HG02973 (cell line): ENCODE results near the gene NUDT3.

Experiments
- ATAC-seq: cut with Tn5 transposase; IDR thresholded peaks from one replicate; pipeline ENCODE4 v1.9.1; 2021; ENCODE audit warnings: moderate library complexity; ENCODE audit not compliant: unreplicated experiment

The NUDT3 gene

DNA sequence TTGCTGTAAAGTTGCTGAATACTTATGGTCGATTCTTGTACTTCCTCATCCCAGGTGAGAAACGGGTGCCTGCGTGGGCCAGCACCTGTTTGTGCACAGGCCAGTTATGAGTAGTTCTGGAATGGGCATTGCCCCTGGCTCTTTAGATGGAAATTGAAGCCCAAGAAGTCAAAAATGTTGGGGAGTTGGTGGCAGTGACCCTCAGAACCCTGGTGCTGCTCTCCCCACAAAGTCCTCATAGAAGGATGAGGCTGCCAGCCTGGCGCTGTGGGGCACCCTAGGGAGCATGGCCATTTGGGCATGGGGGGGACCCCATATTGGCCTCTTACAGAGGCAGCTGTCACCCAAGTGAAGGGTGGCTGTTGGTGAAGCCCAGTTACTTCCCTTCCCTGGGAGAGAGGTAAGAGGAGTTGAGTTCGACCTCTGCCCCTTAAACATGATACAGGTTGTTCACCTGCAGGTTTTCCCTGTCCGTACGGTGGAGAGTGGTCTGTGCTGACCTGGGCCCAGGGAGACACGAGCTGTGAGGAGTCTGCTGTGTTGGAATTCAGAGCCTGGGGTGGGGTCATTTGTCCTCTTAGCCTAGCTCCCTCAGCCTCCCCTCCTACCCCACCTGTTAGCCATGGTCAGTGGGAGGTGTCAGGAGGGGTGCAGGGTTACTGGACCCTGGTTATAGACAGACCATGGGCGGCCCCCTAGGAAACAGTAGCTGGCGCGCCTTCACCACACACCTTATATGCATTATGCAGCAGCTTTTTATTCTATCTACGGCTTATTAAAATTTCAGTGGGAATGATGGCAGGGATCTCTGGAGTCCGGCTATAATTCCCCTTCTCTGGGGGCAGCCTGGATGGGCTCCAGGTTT lies 150.9 kb downstream of the NUDT3 start:
- ATAC-seq, result no peak

DNA sequence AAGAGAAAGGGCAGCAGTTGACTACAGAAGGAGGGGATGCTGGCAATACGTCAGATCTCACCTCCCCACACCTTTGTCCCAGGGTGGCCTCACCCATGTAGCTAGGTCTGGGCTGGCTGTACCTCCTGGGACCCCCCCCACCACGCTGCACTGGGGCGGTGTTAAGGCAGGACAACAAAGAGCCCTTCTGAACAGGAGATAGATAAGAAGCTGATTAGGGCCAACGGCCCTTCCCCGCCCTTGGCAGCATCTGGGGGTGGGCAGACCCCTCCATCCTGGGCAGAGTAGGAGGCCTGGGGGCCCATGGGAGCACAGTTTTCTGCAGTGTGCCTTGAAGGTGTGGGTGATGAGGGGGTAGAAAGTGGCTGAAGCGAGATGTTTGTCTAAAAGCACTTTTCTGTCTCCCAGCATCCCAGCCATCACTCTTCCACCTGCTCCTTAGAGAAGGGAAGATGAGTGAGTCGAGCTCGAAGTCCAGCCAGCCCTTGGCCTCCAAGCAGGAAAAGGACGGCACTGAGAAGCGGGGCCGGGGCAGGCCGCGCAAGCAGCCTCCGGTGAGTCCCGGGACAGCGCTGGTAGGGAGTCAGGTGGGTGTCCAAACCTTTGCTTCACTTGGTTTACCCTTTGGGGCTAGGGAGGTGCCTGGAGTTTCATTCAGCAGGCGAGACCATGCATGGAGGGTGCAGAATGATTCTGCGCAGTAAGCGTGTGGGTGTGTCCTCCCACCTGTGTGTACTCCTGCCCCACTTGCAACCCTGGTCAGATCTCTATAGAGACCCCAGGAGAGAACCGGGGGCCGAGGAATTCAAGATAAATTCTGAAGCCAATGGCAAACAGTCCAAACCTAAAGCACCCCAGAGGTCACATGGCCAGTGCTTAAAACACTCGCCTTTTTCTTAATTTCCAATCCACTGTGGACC lies 151.9 kb downstream of the NUDT3 start:
- ATAC-seq, result no peak

DNA sequence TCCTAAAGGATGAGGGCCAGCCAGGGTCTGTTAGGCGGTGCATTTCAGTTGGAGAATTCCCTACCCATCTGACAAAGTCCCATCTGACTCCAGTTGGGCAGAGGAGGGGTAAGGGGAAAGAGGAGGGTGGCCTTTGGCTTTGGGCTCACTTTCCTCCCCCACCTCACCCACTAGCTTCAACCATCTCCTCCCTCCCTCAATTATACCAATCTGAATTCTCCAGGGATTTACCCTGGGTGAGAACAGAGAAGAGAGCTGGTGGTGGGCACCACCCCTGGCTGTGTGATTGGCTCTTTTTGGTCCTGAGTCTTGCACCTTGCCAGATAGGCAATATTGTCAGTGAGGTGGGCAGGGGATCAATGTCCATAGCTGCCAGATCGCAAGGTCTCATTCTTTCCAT lies 152.6 kb downstream of the NUDT3 start:
- ATAC-seq, result no peak

DNA sequence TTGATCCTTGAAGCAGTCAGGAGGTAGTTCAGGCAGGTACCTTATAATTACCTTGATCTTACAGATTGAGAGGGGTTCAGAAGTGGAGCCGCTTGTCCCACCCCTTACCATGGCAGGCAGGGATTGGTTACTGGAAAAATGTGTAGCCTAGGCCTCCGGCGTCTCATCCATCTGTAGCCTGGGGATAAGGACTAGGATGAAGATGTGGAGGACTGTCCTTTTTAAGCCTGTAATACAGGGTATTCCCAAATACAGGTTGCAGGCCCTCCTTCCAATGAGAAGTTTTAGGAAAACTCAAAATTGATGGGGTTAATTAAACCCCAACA lies 153.0 kb downstream of the NUDT3 start:
- ATAC-seq, result no peak

DNA sequence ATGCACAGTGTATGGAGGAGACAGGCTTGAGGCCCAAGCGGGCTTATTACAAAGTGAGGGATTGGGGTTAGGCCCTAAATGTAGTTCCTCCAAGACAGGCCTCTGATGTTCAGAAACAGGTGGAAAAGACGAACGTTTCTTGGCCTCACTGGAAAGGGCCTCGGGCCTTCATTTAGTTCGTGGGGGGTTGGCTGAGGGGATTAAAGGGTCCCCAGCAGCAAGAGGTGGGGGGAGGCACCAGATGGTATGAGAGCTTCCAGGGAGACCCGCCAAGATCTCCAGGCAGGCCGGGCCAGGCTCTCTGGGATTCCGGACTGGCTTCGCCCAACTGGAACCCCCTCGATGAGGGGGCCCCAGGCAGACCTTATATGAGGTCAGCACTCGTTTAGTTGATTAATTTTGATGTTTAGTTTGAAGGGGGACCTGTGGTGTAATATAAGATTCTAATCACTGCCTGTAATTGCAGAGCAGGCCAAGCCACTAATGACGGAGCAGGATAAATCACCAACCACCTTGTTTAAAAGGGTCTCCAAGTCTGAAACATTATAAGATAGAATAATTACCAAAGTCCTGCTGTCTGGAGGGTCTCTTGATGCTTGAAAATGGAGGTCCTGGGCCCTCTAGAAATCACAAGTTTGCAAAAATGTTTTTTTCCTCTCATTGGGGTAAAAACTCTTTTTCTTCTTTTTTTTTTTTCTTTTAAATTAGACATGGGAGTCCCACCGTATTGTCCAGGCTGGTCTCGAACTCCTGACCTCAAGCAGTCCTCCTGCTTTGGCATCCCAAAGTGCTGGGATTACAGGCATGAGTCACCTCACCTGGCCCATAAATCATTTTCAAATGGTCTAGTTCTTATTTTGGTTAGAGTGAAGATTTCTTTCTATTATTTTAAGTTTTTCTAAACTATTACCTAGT lies 153.6 kb downstream of the NUDT3 start:
- no peak for ATAC-seq

DNA sequence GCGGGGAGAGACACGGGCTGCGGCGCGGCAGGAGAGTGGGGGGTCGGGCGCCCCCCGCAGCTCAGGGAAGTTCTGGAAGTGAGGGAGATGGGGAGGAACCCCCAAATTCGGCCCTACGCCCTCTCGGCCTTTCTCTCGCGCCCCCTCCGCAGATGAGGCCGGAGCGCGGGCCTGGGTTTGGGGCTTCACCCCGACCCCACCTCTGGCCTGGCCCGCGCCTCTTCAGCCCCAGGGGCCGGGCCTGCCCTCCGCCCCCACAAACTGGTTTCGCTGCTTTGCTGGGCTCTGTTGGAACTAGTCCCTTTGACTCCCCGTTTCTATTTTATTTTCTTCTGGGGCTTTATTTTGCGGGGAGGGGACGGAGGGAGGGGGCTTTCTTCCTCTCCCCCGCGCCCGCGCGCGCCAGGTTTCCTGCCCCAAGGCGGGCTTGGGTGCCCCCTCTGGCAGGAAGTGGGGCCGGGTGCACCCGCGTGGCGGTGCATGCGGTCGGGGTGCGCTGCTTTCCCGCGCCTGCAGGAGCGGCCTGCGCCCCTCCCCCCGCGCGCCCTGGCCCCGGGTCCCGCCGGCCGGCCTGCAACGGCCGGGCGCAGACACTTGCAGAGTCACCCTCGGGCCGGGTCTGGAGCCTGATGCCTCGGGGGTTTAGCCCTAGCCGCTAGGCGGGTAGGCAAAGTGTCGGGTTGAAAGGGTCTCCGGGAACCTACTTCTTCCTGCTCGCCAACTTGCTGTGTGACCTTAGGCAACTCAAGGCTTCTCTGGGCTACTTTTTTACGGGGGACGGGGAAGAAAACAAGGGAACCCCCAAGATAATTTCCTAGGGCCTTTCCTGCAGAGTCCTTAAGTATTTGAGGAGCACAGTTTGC lies 154.5 kb downstream of the NUDT3 start:
- no peak for ATAC-seq

DNA sequence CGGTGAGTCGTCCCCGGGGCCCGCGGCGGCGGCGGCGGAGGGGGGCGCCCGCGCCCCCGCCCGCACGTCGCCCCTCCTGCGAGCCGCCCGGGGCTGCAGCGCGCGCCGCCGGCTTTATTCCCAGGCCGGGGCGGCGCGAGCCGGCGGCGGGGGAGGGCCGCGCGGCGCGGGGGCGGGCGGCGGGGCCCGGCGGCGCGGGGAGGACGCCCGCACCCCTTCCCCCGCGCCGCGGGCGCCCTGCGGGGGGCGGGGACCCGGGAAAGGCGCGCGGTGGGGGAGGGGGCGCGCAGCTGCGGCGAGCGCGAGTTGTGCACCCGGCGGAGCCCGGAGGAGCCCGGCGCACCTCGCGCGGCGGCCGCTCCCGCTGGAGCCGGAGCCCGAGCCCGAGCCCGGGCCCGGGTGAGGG lies 155.2 kb downstream of the NUDT3 start:
- ATAC-seq, result peak; percentile 6

DNA sequence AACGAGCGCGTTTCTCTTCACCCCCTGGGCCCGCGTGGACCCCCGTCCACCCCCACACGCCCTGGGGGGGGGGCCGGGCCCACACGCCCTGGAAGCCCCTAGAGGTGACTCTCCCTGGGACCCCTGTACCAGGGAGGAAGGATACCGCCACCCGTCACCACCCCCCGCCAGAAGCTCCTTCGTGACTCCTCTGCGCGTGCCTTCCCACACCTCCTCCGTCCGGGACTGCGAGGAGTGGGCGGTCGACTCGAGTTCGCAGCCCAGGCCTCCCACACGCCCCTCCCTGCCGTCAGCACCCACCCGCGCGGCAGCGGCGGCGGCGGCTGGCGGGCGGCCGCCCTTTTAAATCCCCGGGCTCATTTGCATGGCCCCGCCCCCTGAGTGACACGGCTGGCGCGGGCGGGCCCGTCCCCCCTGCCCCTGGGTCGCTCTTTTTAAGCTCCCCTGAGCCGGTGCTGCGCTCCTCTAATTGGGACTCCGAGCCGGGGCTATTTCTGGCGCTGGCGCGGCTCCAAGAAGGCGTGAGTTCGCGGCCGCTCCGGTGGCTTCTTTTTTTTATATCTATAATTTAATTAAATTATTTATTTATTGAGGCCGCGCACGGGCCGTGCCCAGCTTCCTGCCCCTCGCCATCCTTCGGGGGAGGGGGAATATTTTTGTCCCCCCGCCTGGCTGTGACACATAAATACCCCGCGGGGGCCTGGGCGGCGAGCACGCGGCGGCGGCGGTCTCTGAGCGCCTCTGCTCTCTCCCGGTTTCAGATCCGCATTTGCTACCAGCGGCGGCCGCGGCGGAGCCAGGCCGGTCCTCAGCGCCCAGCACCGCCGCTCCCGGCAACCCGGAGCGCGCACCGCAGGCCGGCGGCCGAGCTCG lies 155.8 kb downstream of the NUDT3 start, which contains the start of gene HMGA1:
Gene HMGA1 (plus strand): TSS at position 431 of the 873 bp plus-strand sequence. CDS start 3,908 bp downstream, outside the sequence.
- peak; percentile 59 for ATAC-seq

DNA sequence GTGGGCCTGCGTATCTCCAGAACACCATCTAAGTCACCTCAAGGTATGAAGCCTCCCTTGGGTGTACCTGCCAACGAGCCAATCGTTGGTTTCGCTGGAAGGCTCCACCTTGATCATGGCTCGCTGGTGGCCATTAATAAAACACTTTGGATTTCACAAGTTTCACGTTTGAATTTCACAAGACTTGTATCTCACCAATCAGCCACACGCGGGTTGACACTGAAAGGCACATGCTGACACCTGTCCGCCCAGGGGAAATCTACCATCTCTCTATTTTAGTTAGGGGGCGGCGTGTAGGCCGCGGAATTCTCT lies 156.4 kb downstream of the NUDT3 start:
- peak; percentile 3 for ATAC-seq

DNA sequence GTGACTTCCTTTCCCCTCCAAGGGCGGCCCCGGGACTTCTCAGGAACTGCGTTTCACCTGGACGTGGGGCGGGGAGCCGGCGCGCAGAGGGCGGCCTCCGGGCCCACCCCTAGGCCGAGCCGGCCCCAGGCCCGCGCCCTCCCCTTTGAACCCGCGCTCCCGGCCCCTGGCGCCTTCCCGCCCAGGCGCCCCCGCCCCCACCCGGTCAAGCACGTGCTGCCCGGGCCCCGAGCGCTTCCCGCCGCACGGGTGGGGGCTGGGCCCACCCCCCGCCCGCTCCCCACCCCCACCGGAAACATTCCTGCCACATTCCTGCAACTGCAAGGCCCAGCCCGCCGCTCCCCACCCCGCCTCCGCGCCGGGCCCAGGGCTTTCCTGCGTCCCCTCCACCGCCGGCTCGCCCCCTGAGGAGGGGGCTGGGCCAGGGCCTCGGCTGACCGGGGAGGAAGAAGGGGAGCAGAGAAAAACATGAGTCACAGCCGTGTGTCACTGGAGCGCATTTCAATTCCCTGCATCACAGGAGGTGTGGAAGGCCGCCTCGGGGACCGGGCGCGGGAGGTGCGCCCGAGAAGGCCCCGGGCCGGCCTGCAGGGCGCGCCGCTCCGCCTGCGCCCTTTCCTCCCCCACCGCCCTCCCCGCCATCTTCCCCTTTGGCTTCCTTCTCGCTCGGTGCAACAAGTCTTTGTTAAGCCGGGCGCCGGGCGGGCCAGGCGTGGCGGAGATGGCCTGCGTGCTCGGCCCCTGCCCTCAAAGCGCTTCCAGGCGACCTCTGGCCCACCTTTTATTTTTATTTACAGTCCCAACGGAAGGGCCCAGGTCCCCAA lies 156.9 kb downstream of the NUDT3 start:
- ATAC-seq, result no peak

DNA sequence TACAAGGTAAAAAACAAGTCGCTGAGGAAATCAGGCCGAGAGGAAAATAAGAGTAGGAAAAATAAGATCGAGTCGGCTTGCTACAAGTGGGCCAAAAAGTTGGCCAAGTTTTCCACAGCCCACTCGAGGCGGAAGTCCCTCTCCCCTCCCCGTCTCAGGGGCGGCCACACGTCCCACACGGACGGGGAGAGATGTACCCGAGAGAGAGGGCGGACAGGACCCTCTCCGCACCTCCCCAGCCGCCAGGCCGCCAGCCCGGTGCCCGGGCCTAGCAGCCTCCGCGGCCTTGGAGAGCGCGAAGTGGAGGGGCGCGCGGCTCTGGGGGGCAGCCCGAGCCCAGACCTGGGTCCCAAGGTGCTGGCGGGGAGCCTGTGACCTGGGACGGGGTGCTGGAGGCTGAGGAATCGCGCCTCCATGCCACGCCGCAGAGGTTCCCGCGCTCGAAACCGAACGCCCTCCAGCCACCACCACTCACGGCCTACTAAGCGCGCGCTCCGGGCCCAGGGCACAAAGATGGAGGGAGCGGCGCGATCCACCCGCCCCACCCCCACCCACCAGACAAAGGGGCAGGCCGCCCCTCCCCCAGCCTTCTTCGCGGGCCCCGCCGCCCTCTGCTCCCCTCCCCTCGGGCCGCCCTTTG lies 157.7 kb downstream of the NUDT3 start:
- ATAC-seq, result no peak

DNA sequence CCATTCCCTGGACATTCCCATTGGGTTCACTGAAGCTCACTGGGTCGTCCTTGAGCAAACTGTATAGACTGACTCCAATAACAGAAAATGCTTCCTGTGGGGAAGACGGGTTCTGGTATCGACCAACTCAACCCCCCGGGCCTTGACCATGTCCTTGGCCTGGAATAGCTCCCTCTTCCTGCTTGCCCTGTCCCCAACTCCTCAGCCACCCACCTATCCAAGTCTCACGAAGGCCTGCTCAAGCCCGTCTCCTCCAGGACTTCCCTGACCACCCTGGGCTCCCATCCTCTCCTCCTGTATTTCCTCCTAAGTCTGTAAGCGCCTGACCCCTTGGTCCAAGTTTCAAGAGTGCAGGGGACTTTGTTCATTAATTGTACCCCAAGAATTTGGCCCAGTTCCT lies 158.6 kb downstream of the NUDT3 start:
- no peak for ATAC-seq

DNA sequence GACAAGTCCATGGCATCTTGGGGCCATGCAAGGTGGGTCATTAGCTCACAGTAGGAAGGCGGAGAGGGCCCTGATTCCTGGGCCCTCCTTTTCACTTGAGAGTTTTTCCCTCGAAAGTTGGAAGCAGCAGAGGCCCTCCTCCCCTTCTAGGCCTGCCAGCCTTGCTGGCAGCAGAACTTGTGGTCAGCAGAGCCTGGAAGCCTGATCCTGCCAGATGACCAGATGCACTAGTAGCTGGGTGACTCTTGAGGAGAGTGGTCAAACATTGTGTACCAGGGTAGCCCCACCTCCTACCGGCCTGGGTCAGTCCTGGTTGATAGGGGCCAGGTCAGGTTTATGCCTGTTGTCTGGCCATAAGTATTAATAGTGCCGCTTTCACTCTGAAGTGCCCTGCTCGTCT lies 159.6 kb downstream of the NUDT3 start:
- no peak for ATAC-seq

DNA sequence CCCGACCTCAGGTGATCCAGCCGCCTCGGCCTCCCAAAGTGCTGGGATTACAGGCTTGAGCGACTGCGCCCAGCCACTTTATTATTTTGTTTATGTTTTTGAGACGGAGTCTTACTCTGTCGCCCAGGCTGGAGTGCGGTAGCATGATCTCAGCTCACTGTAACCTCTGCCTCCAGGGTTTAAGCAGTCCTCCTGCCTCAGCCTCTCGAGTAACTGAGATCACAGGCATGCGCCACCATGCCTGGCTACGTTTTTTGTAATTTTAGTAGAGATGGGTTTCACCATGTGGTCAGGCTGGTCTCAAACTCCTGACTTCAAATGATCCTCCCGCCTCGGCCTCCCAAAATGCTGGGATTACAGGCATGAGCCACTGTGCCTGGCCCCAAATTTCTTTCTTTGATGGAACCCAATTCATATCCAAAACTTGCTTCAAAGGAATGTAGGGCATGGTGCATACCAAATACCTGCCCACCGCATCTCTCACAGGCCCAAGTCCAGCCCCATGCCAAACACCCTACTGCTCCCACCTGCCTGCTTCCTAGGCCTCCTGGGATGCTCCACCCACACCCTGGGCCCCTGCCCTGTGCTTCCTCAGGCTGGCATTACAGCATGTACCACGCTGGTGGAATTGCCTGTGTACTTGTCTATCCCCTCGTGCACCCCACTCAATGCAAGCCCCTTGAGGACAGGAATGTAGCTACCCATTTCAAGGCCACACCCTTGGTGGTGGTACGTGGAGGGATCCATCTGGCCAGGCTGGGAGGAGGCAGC lies 160.7 kb downstream of the NUDT3 start:
- ATAC-seq, result no peak

DNA sequence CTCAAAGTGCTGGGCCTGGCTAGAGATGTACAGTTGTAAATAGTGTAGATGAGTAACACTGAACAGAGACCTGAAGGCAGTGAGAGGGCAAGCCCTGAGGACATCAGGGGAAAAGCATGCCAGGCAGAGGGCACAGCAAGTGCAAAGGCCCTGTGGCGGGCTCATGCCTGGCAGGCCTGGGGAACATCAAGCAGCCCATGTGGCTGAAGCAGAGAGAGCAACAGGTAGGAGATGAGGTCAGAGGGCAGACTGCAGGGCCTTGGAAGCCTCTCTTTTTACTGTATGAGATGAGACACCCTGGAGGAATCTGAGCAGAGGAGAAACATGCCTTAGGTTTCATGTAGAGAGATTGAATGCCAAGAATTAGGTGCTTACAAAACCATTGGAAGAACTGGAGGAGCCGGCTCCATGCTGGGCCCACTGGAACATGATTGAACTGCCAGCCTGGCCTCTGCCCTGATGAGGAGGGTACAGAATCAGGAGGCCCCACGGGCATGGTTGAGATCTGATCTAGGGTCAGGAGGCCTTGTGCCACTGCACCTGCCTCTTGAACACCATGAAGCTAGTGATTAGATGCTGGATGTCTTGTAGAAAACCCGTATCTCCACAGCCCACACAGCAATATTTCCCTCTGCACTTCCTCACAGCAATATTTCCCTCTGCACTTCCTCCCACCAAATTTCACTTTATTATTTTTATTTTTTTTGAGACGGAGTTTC lies 161.7 kb downstream of the NUDT3 start:
- ATAC-seq, result no peak

DNA sequence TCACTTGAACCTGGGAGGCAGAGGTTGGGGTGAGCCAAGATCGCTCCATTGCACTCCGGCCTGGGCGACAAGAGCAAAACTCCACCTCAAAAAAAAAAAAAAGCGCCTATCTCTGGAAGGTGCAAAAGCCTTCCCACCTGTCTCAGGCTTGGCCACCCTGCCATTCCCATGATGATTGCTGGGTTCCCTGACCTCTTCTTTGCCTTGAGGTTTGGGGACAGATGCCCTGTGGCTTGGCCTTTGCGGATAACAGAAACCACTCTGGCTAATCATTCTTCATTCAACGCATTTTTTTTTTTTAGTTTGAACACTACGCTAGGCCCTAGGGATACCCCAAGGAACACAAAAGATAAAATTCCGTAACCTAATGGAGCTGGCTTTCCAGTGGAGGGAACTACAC lies 162.6 kb downstream of the NUDT3 start:
- no peak for ATAC-seq
